H9 (cell line): ENCODE measurements around the gene MED15. TPM values are rescaled to one million over a fixed set of nuclear protein-coding genes. Genes with fewer than 3 reads are reported as not detected.

Source experiments
- DNase-seq: peaks from one replicate; pipeline ENCODE4 v3.0.0-alpha.2; 2017
- H2AFZ ChIP-seq: one replicate; pipeline ENCODE4 v1.6.1; 2013; ENCODE audit warnings: mild to moderate bottlenecking, low read length, control low read depth, moderate library complexity
- H2AK5ac ChIP-seq: 2 replicates; pipeline ENCODE4 v1.6.1; 2013; ENCODE audit warnings: low read length, control low read depth, mixed read lengths; ENCODE audit not compliant: insufficient read length
- H2BK120ac ChIP-seq: one replicate; pipeline ENCODE4 v1.6.1; 2013; ENCODE audit warnings: low read depth, mild to moderate bottlenecking, low read length, control low read depth, inconsistent platforms; ENCODE audit not compliant: poor library complexity, severe bottlenecking
- H2BK12ac ChIP-seq: 2 replicates; pipeline ENCODE4 v1.6.1; 2013; ENCODE audit warnings: low read length, control low read depth, mixed read lengths, low read depth; ENCODE audit not compliant: insufficient read length
- H2BK15ac ChIP-seq: 2 replicates; pipeline ENCODE4 v1.6.1; 2013; ENCODE audit warnings: low read depth, low read length, control low read depth
- H2BK20ac ChIP-seq: one replicate; pipeline ENCODE4 v1.6.1; 2013; ENCODE audit warnings: low read depth, mild to moderate bottlenecking, low read length, control low read depth, inconsistent platforms; ENCODE audit not compliant: poor library complexity, severe bottlenecking
- H2BK5ac ChIP-seq: 2 replicates; pipeline ENCODE4 v1.6.1; 2013; ENCODE audit warnings: low read length, control low read depth, mixed read lengths; ENCODE audit not compliant: insufficient read length
- H3K14ac ChIP-seq: 2 replicates; pipeline ENCODE4 v1.6.1; 2013; ENCODE audit warnings: low read length, control low read depth; ENCODE audit not compliant: insufficient read depth
- H3K18ac ChIP-seq: 2 replicates; pipeline ENCODE4 v1.6.1; 2013; ENCODE audit warnings: low read depth, mild to moderate bottlenecking, mixed read lengths, low read length, control low read depth; ENCODE audit not compliant: insufficient read length
- H3K23ac ChIP-seq: 2 replicates; pipeline ENCODE4 v1.6.1; 2013; ENCODE audit warnings: low read length, control low read depth, mixed read lengths, low read depth; ENCODE audit not compliant: insufficient read length
- H3K23me2 ChIP-seq: 2 replicates; pipeline ENCODE4 v1.6.1; 2013; ENCODE audit warnings: low read depth, mild to moderate bottlenecking, mixed read lengths, low read length, control low read depth; ENCODE audit not compliant: insufficient read length, poor library complexity, severe bottlenecking
- H3K27ac ChIP-seq: 2 replicates; pipeline ENCODE4 v1.5.1; 2013; ENCODE audit warnings: low read length, control low read depth, mixed read lengths, low read depth; ENCODE audit not compliant: insufficient read length
- H3K27me3 ChIP-seq: 2 replicates; pipeline ENCODE4 v1.6.1; 2013; ENCODE audit warnings: low read length, control low read depth, inconsistent platforms; ENCODE audit not compliant: insufficient read depth
- H3K4ac ChIP-seq: 2 replicates; pipeline ENCODE4 v1.6.1; 2013; ENCODE audit warnings: low read depth, mild to moderate bottlenecking, control low read depth, inconsistent platforms, low read length, moderate library complexity
- H3K4me1 ChIP-seq: 2 replicates; pipeline ENCODE4 v1.6.1; 2013; ENCODE audit warnings: low read length, control low read depth, inconsistent platforms; ENCODE audit not compliant: insufficient read depth
- H3K4me2 ChIP-seq: 2 replicates; pipeline ENCODE4 v1.6.1; 2013; ENCODE audit warnings: low read length, control low read depth, mixed read lengths; ENCODE audit not compliant: insufficient read length, insufficient read depth
- H3K56ac ChIP-seq: 2 replicates; pipeline ENCODE4 v1.6.1; 2013; ENCODE audit warnings: low read depth, mild to moderate bottlenecking, mixed read lengths, low read length, control low read depth; ENCODE audit not compliant: insufficient read length
- H3K79me1 ChIP-seq: 2 replicates; pipeline ENCODE4 v1.6.1; 2013; ENCODE audit warnings: low read depth, mild to moderate bottlenecking, moderate library complexity, low read length, control low read depth, inconsistent platforms; ENCODE audit not compliant: insufficient read depth, poor library complexity, severe bottlenecking
- H3K79me2 ChIP-seq: 2 replicates; pipeline ENCODE4 v1.6.1; 2013; ENCODE audit warnings: low read length, control low read depth, inconsistent platforms; ENCODE audit not compliant: insufficient read depth
- H3K9ac ChIP-seq: 2 replicates; pipeline ENCODE4 v1.6.1; 2013; ENCODE audit warnings: low read length, control low read depth, mixed read lengths; ENCODE audit not compliant: insufficient read length; ENCODE audit errors: extremely low read depth
- H3K9me3 ChIP-seq: one replicate; pipeline ENCODE4 v1.6.1; 2013; ENCODE audit warnings: low read depth, low read length, inconsistent platforms; ENCODE audit not compliant: control insufficient read depth
- H3T11ph ChIP-seq: one replicate; pipeline ENCODE4 v1.6.1; 2013; ENCODE audit warnings: mild to moderate bottlenecking, low read length, control low read depth, inconsistent platforms
- H4K20me1 ChIP-seq: one replicate; pipeline ENCODE4 v1.6.1; 2013; ENCODE audit not compliant: control insufficient read depth, insufficient read length, insufficient read depth
- H4K5ac ChIP-seq: 2 replicates; pipeline ENCODE4 v1.6.1; 2013; ENCODE audit warnings: low read depth, mild to moderate bottlenecking, mixed read lengths, low read length, control low read depth; ENCODE audit not compliant: insufficient read length
- H4K8ac ChIP-seq: replicated peaks from 2 replicates; pipeline ENCODE4 v1.6.1; 2013; ENCODE audit warnings: low read length, control low read depth, mixed read lengths, low read depth; ENCODE audit not compliant: insufficient read length
- H4K91ac ChIP-seq: 2 replicates; pipeline ENCODE4 v1.6.1; 2013; ENCODE audit warnings: low read depth, mild to moderate bottlenecking, moderate library complexity, mixed read lengths, low read length, control low read depth; ENCODE audit not compliant: insufficient read length
- H3K27ac Mint-ChIP-seq, 3 experiments: 2 replicates in 2 of 3; 3 replicates in 1 of 3; pipeline ENCODE4 v1.8.0; 2020 to 2021; ENCODE audit warnings: mixed read lengths in 3 of 3, mild to moderate bottlenecking in 1 of 3, moderate library complexity in 1 of 3
- H3K27me3 Mint-ChIP-seq: 2 replicates; pipeline ENCODE4 v1.8.0; 2021; ENCODE audit warnings: low read depth, mild to moderate bottlenecking, moderate library complexity, mixed read lengths
- H3K36me3 Mint-ChIP-seq, 3 experiments: 2 replicates in 2 of 3; 3 replicates in 1 of 3; pipeline ENCODE4 v1.8.0; 2020 to 2021; ENCODE audit warnings: low read depth in 3 of 3, mixed read lengths in 3 of 3; ENCODE audit not compliant: insufficient read depth in 1 of 3
- H3K4me1 Mint-ChIP-seq, 2 experiments: 2 replicates each; pipeline ENCODE4 v1.8.0; 2020; ENCODE audit warnings: mixed read lengths in 2 of 2
- H3K4me3 Mint-ChIP-seq, 2 experiments: 2 replicates in 1 of 2; 3 replicates in 1 of 2; pipeline ENCODE4 v1.8.0; 2020 to 2021; ENCODE audit warnings: mild to moderate bottlenecking in 2 of 2, mixed read lengths in 2 of 2, moderate library complexity in 1 of 2
- H3K9me3 Mint-ChIP-seq, 2 experiments: 2 replicates in 1 of 2; 3 replicates in 1 of 2; pipeline ENCODE4 v1.8.0; 2020; ENCODE audit warnings: mild to moderate bottlenecking in 2 of 2, mixed read lengths in 2 of 2, moderate library complexity in 1 of 2
- CTCF ChIP-seq: fragments of 200-600 bp; sonication (generic); conservative IDR thresholded peaks from 3 replicates; pipeline ENCODE4 v1.8.0; 2021; ENCODE audit warnings: antibody characterized with exemption, mild to moderate bottlenecking
- WGBS: extraction: QIAGEN DNeasy Blood & Tissue Kit; methylation state at CpG from one replicate; pipeline ENCODE4 v1.1.7; 2013; ENCODE audit warnings: missing lambda C conversion rate, low lambda C conversion rate, mixed read lengths; ENCODE audit not compliant: insufficient read length; ENCODE audit errors: extremely low coverage; 5-methylcytosine and 5-hydroxymethylcytosine counted together
- total RNA-seq: library from RNA; stranded (reverse); gene quantifications from 2 replicates; pipeline ENCODE4 v1.2.1, GENCODE V29; 2021

MED15 gene
- total RNA-seq, 1 experiment from 2014 or later: 47.4 TPM

GRCh38 chr22:20590477-20591294 lies 83.3 kb downstream of the MED15 start:
- Histone ChIP-seq H3K9ac (no peak overlapping the region), H4K20me1 (no peaks in the 10 kb centered on the region), H2BK12ac (no peak overlapping the region), H3K27ac (no peak overlapping the region), H4K5ac (no peak overlapping the region), H2AK5ac (no peak overlapping the region), H3K4me1 (no peaks in the 10 kb centered on the region), H2BK120ac (no peak overlapping the region), H3K27me3 (no peaks in the 10 kb centered on the region), H3K9me3 (no peaks in the 10 kb centered on the region), H3T11ph (no peak overlapping the region), H3K4ac (no peak overlapping the region), H2BK15ac (no peak overlapping the region), H3K4me2 (no peak overlapping the region), H3K18ac (no peak overlapping the region), H2AFZ (no peak overlapping the region), H4K8ac (no peak overlapping the region), H3K79me1 (no peaks in the 10 kb centered on the region), H2BK5ac (no peak overlapping the region), H3K56ac (no peak overlapping the region), H3K23me2 (no peaks in the 10 kb centered on the region), H3K23ac (no peak overlapping the region), H3K14ac (no peak overlapping the region), H3K79me2 (no peaks in the 10 kb centered on the region), H4K91ac (no peak overlapping the region), H2BK20ac (no peak overlapping the region)
- Mint-ChIP-seq H3K9me3 (no peaks in the 10 kb centered on the region), H3K36me3 (peaks cover 2 to 10% (median 7%) of the 10 kb centered on the region in 3 experiments; a peak in 6 of 7 replicates), H3K4me3 (no peak overlapping the region), H3K27ac (peak overlapping the region in 1 of 3 experiments; percentile 59; a peak in 2 of 7 replicates), H3K4me1 (peaks cover 0 to 8% of the 10 kb centered on the region in 2 experiments; a peak in 2 of 4 replicates), H3K27me3 (peaks cover 1% of the 10 kb centered on the region; the same call in 1 of the 2 replicates)
- DNase-seq: no peak
- no CpG with 5 or more reads among the region's 9 CpGs for WGBS
- no peak for TF ChIP-seq CTCF
